PFSK-1 (cell line): ENCODE results near the gene ASB13.

Experiments used
- FOXP2 ChIP-seq: optimal IDR thresholded peaks from 2 replicates; pipeline ENCODE3; 2011; ENCODE audit warnings: borderline replicate concordance, control low read depth, inconsistent platforms; ENCODE audit not compliant: insufficient read depth; ENCODE audit errors: extremely low read length, extremely low read depth
- POLR2AphosphoS5 ChIP-seq: IDR thresholded peaks from 2 replicates; pipeline ENCODE4 v1.6.1; 2012; ENCODE audit warnings: low read depth, mild to moderate bottlenecking, control low read depth, low read length, moderate library complexity
- SIN3A ChIP-seq: IDR thresholded peaks from 2 replicates; pipeline ENCODE4 v1.6.1; 2012; ENCODE audit warnings: mild to moderate bottlenecking, low read length, moderate library complexity, borderline replicate concordance; ENCODE audit not compliant: insufficient read depth
- TAF1 ChIP-seq: IDR thresholded peaks from 2 replicates; pipeline ENCODE4 v1.6.1; 2012; ENCODE audit warnings: low read length, control low read depth, borderline replicate concordance; ENCODE audit not compliant: insufficient read depth
- TF ChIP-seq, protein P1 (sequence below), 2 experiments: IDR thresholded peaks; 2 replicates each; pipeline versions ENCODE4 v1.6.1 to v1.8.0; 2011 to 2012; ENCODE audit warnings: low read depth in 2 of 2, low read length in 2 of 2, control low read depth in 1 of 2, inconsistent platforms in 1 of 2, mild to moderate bottlenecking in 1 of 2, moderate library complexity in 1 of 2; ENCODE audit not compliant: insufficient read depth in 1 of 2

DNA sequence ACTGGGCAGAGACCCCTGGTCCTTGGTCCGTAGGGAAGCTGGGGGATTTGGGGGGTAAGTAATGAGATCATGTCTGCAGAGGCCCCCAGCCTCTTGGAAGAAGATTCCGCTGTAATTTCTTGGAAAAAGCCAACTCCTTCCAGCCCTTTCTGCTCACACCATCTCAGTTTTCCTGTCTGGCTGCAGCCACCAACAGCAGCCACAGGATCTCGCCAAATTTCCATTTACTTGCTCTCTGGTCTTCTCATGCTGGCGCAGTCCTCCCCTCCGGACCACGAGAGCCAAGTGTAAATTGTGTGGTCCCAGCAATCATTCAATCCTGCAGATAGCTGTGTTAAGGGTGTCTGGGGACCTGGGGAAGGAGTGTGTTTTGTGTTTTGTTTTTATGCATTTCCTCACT lies 49.6 kb downstream of the ASB13 start:
- TF ChIP-seq FOXP2 (no peak), SIN3A (no peak), POLR2AphosphoS5 (no peak), TAF1 (no peak)
- TF ChIP-seq, protein P1, sequence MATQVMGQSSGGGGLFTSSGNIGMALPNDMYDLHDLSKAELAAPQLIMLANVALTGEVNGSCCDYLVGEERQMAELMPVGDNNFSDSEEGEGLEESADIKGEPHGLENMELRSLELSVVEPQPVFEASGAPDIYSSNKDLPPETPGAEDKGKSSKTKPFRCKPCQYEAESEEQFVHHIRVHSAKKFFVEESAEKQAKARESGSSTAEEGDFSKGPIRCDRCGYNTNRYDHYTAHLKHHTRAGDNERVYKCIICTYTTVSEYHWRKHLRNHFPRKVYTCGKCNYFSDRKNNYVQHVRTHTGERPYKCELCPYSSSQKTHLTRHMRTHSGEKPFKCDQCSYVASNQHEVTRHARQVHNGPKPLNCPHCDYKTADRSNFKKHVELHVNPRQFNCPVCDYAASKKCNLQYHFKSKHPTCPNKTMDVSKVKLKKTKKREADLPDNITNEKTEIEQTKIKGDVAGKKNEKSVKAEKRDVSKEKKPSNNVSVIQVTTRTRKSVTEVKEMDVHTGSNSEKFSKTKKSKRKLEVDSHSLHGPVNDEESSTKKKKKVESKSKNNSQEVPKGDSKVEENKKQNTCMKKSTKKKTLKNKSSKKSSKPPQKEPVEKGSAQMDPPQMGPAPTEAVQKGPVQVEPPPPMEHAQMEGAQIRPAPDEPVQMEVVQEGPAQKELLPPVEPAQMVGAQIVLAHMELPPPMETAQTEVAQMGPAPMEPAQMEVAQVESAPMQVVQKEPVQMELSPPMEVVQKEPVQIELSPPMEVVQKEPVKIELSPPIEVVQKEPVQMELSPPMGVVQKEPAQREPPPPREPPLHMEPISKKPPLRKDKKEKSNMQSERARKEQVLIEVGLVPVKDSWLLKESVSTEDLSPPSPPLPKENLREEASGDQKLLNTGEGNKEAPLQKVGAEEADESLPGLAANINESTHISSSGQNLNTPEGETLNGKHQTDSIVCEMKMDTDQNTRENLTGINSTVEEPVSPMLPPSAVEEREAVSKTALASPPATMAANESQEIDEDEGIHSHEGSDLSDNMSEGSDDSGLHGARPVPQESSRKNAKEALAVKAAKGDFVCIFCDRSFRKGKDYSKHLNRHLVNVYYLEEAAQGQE (IDR thresholded peaks at IDR 0.05; ENCODE audit: insufficient read depth in 1 of 2, low read depth in 2 of 2, low read length in 2 of 2): no peak
